Measurements from ENCODE around the gene IFNLR1.

The IFNLR1 gene

DNA sequence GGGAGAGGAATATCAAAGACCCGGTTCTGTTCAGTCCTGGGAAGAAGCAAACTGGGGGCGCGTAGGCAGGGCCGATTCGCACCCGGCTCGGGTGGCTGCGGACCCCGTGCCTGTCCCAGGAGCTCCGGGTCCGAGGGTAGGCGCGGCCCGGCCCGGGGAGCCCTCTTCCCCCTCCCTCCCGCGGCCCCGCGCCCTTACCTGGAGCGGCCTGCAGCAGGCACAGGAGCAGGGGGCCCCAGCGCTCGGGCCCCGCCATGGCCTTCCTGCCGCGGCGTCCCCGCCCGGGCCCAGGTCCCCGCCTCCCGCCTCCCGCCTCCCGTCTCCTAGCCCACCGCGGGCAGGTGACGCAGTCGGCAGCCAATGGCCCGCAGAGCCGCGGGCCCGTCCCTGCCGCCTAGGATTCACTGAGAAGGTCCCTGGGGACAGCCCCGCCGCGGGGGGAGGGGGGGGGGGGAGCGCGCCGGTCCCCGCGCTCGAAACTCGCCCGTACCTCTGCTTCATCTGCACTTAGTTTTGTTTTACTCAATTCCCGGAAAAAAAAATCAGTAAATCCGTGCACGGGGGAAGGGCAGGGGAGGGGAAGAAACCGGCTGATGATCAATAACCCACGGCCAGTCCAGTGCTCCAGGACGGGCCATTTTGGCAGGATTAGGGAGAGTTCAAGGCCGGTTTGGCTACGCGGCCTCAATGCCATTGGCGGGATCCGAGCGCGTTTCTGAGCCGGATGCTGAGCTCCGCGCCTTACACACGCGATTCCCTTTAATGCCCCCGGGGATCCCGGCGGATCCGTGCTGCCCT lies at the start of gene IFNLR1:
Gene IFNLR1, minus strand, starts transcription at position 297 of the 798 bp plus-strand sequence. Its CDS starts 41 bp downstream, at position 256.
- Mint-ChIP-seq H3K36me3 (peaks cover 15% of the 10 kb centered on the region), H3K4me1 (peaks cover 60% of the 10 kb centered on the region), H3K9me3 (no peaks in the 10 kb centered on the region), H3K27ac (peak within 1 kb of the TSS; percentile 79), H3K4me3 (peak within 1 kb of the TSS; percentile 73)
- ATAC-seq: peak; percentile 83
- DNase-seq (ENCODE audit: low spot score in 2 of 2): peak; percentile 52 to 76

DNA sequence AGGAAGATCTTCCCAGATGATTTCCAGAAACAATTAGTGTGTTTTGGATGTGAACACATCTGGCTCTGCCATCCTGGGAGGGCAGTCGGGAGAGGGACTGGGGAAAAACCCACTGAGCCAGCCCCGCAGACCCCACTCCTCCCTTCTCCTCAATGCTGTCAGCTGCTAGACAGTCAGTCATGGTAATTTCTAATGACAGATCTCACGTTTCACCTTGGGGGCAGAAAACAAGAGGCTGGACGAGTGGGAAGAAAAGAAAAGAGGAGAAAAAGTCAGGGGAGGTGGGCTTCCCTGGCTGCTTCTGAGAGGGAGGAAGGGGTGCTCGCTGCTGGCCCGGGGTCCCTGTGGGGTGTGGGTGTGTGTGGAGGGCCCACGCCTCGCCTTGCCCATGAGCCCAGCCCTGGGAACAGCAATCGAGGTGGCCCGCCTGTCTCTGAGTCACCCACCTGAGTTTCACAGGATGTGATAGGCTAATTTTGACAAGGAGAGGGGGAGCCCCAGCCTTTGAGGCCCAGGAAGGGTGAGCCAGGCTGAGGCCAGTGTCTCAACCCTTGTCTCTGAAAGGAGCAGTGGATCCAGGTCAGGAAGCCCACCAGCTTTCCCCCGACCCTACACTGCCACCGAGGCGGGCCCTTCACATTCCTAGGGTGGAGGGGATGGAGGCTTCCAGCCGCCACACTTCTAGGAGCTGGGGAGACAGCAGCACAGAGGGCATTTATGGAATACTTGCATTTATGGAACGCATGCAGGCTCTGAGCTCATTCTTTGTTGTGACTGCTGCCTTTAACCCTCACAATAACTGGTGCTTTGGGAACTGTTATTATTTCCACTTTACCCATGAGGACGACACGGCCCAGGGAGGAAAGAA lies 49.1 kb upstream of the IFNLR1 start:
- peaks cover 16% of the 10 kb centered on the region for H3K4me1 Mint-ChIP-seq
- peak in 1 of 2 donors; percentile 15 for DNase-seq (ENCODE audit: low spot score in 2 of 2)
- no peaks in the 10 kb centered on the region for H3K36me3 Mint-ChIP-seq
- H3K9me3 Mint-ChIP-seq: no peaks in the 10 kb centered on the region
- ATAC-seq: peak; percentile 99
- H3K4me3 Mint-ChIP-seq: peak overlapping the region; percentile 28
- peak overlapping the region; percentile 7 for H3K27ac Mint-ChIP-seq

- H3K9me3 Mint-ChIP-seq: no peaks in the 10 kb centered on the region
- peaks cover 16% of the 10 kb centered on the region for H3K4me1 Mint-ChIP-seq
- DNase-seq (ENCODE audit: low spot score in 2 of 2): no peak
- ATAC-seq: no peak
- H3K4me3 Mint-ChIP-seq: no peak overlapping the region
- H3K36me3 Mint-ChIP-seq: no peaks in the 10 kb centered on the region
- no peak overlapping the region for H3K27ac Mint-ChIP-seq
Measured at GRCh38 chr1:24233684-24234600, 46.9 kb upstream of the IFNLR1 start.

GRCh38 chr1:24231701-24232100 lies 44.6 kb upstream of the IFNLR1 start:
- Mint-ChIP-seq H3K9me3 (no peaks in the 10 kb centered on the region), H3K27ac (no peak overlapping the region)

GRCh38 chr1:24228311-24228710 lies 41.2 kb upstream of the IFNLR1 start:
- Mint-ChIP-seq H3K27ac (no peak overlapping the region), H3K4me3 (no peak overlapping the region), H3K4me1 (peaks cover 21% of the 10 kb centered on the region), H3K9me3 (no peaks in the 10 kb centered on the region), H3K36me3 (no peaks in the 10 kb centered on the region)
- DNase-seq (ENCODE audit: low spot score in 2 of 2): no peak
- peak; percentile 70 for ATAC-seq

More at GRCh38 chr1:24231701-24232100, 44.6 kb upstream of the IFNLR1 start:
- DNase-seq (ENCODE audit: low spot score in 2 of 2): no peak
- no peak for ATAC-seq
- Mint-ChIP-seq H3K36me3 (no peaks in the 10 kb centered on the region), H3K4me3 (no peak overlapping the region), H3K4me1 (peaks cover 28% of the 10 kb centered on the region)

GRCh38 chr1:24226749-24227148 lies 39.7 kb upstream of the IFNLR1 start:
- Mint-ChIP-seq H3K9me3 (no peaks in the 10 kb centered on the region), H3K27ac (no peak overlapping the region), H3K4me1 (peaks cover 21% of the 10 kb centered on the region), H3K36me3 (no peaks in the 10 kb centered on the region), H3K4me3 (no peak overlapping the region)
- peak; percentile 58 for ATAC-seq
- no peak for DNase-seq (ENCODE audit: low spot score in 2 of 2)

DNA sequence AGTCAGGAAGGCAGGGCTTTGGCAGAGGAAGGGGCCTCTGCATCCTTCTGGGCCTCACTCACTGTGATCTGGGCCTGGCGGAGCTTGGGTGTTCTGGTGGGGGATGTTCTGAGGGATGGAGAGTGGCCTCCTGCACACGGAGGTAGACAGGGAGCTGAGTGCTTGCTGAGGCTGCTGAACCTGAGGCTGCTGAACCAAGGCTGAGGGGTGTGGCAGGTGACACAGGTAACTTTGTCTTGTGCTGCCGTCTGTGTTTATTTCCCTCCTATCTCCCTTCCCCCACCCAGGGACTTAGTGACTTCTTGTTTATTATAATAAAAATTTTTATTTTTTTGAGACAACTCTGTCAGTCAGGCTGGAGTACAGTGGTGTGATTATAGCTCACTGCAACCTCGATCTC lies 37.7 kb upstream of the IFNLR1 start:
- H3K9me3 Mint-ChIP-seq: no peaks in the 10 kb centered on the region
- DNase-seq (ENCODE audit: low spot score in 2 of 2): no peak
- no peaks in the 10 kb centered on the region for H3K36me3 Mint-ChIP-seq
- H3K4me1 Mint-ChIP-seq: peaks cover 21% of the 10 kb centered on the region
- no peak overlapping the region for H3K27ac Mint-ChIP-seq
- ATAC-seq: no peak
- no peak overlapping the region for H3K4me3 Mint-ChIP-seq

GRCh38 chr1:24224086-24224485 lies 37.0 kb upstream of the IFNLR1 start:
- no peak for DNase-seq (ENCODE audit: low spot score in 2 of 2)
- Mint-ChIP-seq H3K4me1 (peaks cover 21% of the 10 kb centered on the region), H3K4me3 (no peak overlapping the region), H3K36me3 (no peaks in the 10 kb centered on the region), H3K27ac (no peak overlapping the region), H3K9me3 (no peaks in the 10 kb centered on the region)
- no peak for ATAC-seq

- Mint-ChIP-seq H3K9me3 (no peaks in the 10 kb centered on the region), H3K36me3 (no peaks in the 10 kb centered on the region), H3K4me3 (no peak overlapping the region)
Measured at GRCh38 chr1:24222793-24223192, 35.7 kb upstream of the IFNLR1 start.

DNA sequence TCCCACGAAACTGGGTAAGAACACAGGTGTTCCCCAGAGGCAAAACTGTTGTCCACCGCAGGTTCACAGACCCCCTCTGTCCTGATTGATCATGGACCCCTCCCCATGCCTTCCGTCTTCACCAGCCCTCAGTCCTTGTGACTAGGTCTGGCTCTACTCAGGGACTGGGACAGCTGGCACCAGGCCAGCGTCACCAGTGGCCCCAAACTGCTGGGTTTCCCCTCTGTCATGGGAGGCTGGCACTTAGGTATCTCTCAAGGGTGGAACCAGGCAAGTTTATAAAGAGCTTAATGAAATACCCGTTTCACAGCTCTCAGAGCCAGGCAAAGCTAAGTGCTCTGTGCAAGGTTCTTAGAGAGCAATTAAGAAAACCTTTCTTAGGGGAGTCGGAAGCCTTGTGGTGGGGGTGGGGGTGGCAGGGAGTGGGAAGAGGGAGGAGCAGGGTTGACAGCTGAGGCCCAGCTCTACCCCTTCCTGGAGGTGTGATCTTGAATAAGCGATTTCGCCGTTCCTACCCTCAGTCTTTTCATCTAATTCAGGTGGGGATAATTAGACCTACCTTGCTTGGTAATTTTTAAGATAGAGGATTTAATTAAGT lies 35.0 kb upstream of the IFNLR1 start:
- no peaks in the 10 kb centered on the region for H3K9me3 Mint-ChIP-seq
- no peak overlapping the region for H3K4me3 Mint-ChIP-seq
- H3K36me3 Mint-ChIP-seq: no peaks in the 10 kb centered on the region
- no peak for DNase-seq (ENCODE audit: low spot score in 2 of 2)
- H3K27ac Mint-ChIP-seq: no peak overlapping the region
- peaks cover 8% of the 10 kb centered on the region for H3K4me1 Mint-ChIP-seq
- no peak for ATAC-seq

More at GRCh38 chr1:24222793-24223192, 35.7 kb upstream of the IFNLR1 start:
- DNase-seq (ENCODE audit: low spot score in 2 of 2) (no peak), ATAC-seq (no peak)
- H3K27ac Mint-ChIP-seq: no peak overlapping the region
- H3K4me1 Mint-ChIP-seq: peaks cover 12% of the 10 kb centered on the region

GRCh38 chr1:24221246-24221645 lies 34.2 kb upstream of the IFNLR1 start:
- ATAC-seq (no peak), DNase-seq (ENCODE audit: low spot score in 2 of 2) (no peak)
- no peak overlapping the region for H3K4me3 Mint-ChIP-seq
- H3K9me3 Mint-ChIP-seq: no peaks in the 10 kb centered on the region
- no peaks in the 10 kb centered on the region for H3K4me1 Mint-ChIP-seq
- no peak overlapping the region for H3K27ac Mint-ChIP-seq
- no peaks in the 10 kb centered on the region for H3K36me3 Mint-ChIP-seq

GRCh38 chr1:24216276-24217074 lies 29.4 kb upstream of the IFNLR1 start:
- no peak overlapping the region for H3K27ac Mint-ChIP-seq
- DNase-seq (ENCODE audit: low spot score in 2 of 2): no peak
- no peaks in the 10 kb centered on the region for H3K4me1 Mint-ChIP-seq
- ATAC-seq: no peak
- peaks cover 3% of the 10 kb centered on the region for H3K9me3 Mint-ChIP-seq
- H3K4me3 Mint-ChIP-seq: no peak overlapping the region
- peaks cover 6% of the 10 kb centered on the region for H3K36me3 Mint-ChIP-seq

- Mint-ChIP-seq H3K27ac (no peak overlapping the region), H3K4me1 (no peaks in the 10 kb centered on the region), H3K9me3 (peaks cover 3% of the 10 kb centered on the region), H3K36me3 (peaks cover 6% of the 10 kb centered on the region), H3K4me3 (no peak overlapping the region)
- no peak for DNase-seq (ENCODE audit: low spot score in 2 of 2)
- no peak for ATAC-seq
Measured at GRCh38 chr1:24215226-24215814, 28.2 kb upstream of the IFNLR1 start.

- Mint-ChIP-seq H3K36me3 (peaks cover 6% of the 10 kb centered on the region), H3K9me3 (peaks cover 3% of the 10 kb centered on the region), H3K4me3 (no peak overlapping the region), H3K27ac (no peak overlapping the region), H3K4me1 (no peaks in the 10 kb centered on the region)
- ATAC-seq (no peak), DNase-seq (ENCODE audit: low spot score in 2 of 2) (no peak)
Measured at GRCh38 chr1:24212376-24212775, 25.3 kb upstream of the IFNLR1 start.

All from stimulated activated effector memory CD8-positive, alpha-beta T cell treated with anti-CD3 and anti-CD28 coated beads, Interleukin-12 subunit alpha, Interleukin-12 subunit beta, amount 100 ng/mL, for 72 hours (primary cell).